Measurements from ENCODE around the gene TMEM217. TPM values are rescaled to one million over a fixed set of nuclear protein-coding genes. Genes with fewer than 3 reads are reported as not detected.

The TMEM217 gene
- total and polyA plus RNA-seq, 2 of the 8 experiments (the other 6 are each of a cell fraction or from before 2014, with no cell fraction given): 0.60 to 1.1 TPM

GRCh38 chr6:37230104-37230503 is 27.8 kb downstream of the TMEM217 start:
- Histone ChIP-seq H3K14ac (ENCODE audit: insufficient read length) (no peak overlapping the region), H2AFZ (ENCODE audit: low read length) (peak overlapping the region; percentile 81; the same call in 1 of the 2 replicates), H2BK20ac (ENCODE audit: low read length) (no peak overlapping the region), H3K23me2 (ENCODE audit: low read depth, low read length) (no peaks in the 10 kb centered on the region; the same call in 1 of the 2 replicates), H3K23ac (ENCODE audit: insufficient read length) (no peak overlapping the region), H3K4me1 (replicated peaks in 1 of 4; ENCODE audit: control insufficient read depth in 3 of 4, insufficient read depth in 4 of 4, low read length in 3 of 4) (peaks cover 0 to 2% (median 0%) of the 10 kb centered on the region in 4 experiments; a peak in 1 of 7 replicates), H4K20me1 (replicated peaks in 1 of 2; ENCODE audit: control insufficient read depth in 1 of 2, insufficient read depth in 2 of 2, low read length in 2 of 2) (no peaks in the 10 kb centered on the region), H3K27ac (ENCODE audit: low read depth, low read length) (no peak overlapping the region), H3K9ac (replicated peaks in 1 of 4; ENCODE audit: extremely low read depth in 1 of 4, low read depth in 3 of 4, low read length in 3 of 4) (no peak overlapping the region), H3K27me3 (replicated peaks in 1 of 4; ENCODE audit: control insufficient read depth in 3 of 4, extremely low read depth in 1 of 4, insufficient read depth in 3 of 4, low read length in 3 of 4) (peaks cover 0 to 1% (median 0%) of the 10 kb centered on the region in 4 experiments; a peak in 1 of 7 replicates), H2BK15ac (ENCODE audit: low read length) (no peak overlapping the region), H4K91ac (replicated peaks; ENCODE audit: insufficient read length, low read length) (no peak overlapping the region), H2BK12ac (ENCODE audit: low read depth, low read length) (no peak overlapping the region), H3K18ac (ENCODE audit: extremely low read depth, low read length) (no peak overlapping the region), H3K56ac (replicated peaks; ENCODE audit: insufficient read length, low read depth, low read length) (no peak overlapping the region), H4K8ac (ENCODE audit: extremely low read depth, insufficient read depth, low read length) (no peak overlapping the region), H3K79me2 (ENCODE audit: control insufficient read depth in 1 of 2, insufficient read depth in 2 of 2, low read length in 2 of 2) (no peaks in the 10 kb centered on the region), H4K5ac (ENCODE audit: insufficient read length, low read depth, low read length) (no peak overlapping the region), H3K4me2 (ENCODE audit: insufficient read depth in 1 of 2, low read depth in 2 of 2, low read length in 2 of 2) (no peak overlapping the region), H3K79me1 (ENCODE audit: low read depth, low read length) (no peaks in the 10 kb centered on the region), H2AK5ac (ENCODE audit: low read depth, low read length) (no peak overlapping the region), H2BK5ac (ENCODE audit: low read depth, low read length) (no peak overlapping the region), H3K4me3 (ENCODE audit: extremely low read depth in 1 of 4, insufficient read depth in 2 of 4, low read depth in 3 of 4, low read length in 4 of 4) (no peak overlapping the region), H3K9me3 (ENCODE audit: insufficient read depth in 2 of 2, low read depth in 1 of 2, low read length in 1 of 2) (no peaks in the 10 kb centered on the region), H3K4ac (replicated peaks; ENCODE audit: insufficient read length, low read depth, low read length) (no peak overlapping the region), H3K36me3 (ENCODE audit: control insufficient read depth in 2 of 4, insufficient read depth in 4 of 4, low read length in 3 of 4) (no peaks in the 10 kb centered on the region), H2BK120ac (replicated peaks; ENCODE audit: low read depth, low read length) (no peak overlapping the region)
- FAIRE-seq: no peak
- no peak for DNase-seq (ENCODE audit: low read depth in 1 of 2, low spot score in 2 of 2)
- CTCF ChIA-PET (ENCODE audit: partially characterized antibody): no interaction called here
- POLR2A ChIA-PET (ENCODE audit: partially characterized antibody): no interaction called here
- WGBS, 2 experiments (ENCODE audit: extremely low coverage in 1 of 2, insufficient coverage in 1 of 2, insufficient read length in 1 of 2, insufficient replicate concordance in 2 of 2, low coverage in 1 of 2, low lambda C conversion rate in 2 of 2, missing lambda C conversion rate in 1 of 2): 95% methylated on average over 6 of the region's 6 CpGs; no CpG with 5 or more reads in 1 of the 2 experiments
- TF ChIP-seq TAF7 (optimal IDR thresholded peaks at IDR 0.05; ENCODE audit: borderline replicate concordance, low read depth, low read length): no peak
- no peak for TF ChIP-seq CHD1 (IDR thresholded peaks at IDR 0.05; ENCODE audit: low read depth, low read length)
- no peak for TF ChIP-seq CTCF (IDR thresholded peaks at IDR 0.05; ENCODE audit: control extremely low read depth in 1 of 3, insufficient read depth in 1 of 3, low read depth in 1 of 3, low read length in 3 of 3)
- no peak for TF ChIP-seq ZNF274 (IDR thresholded peaks at IDR 0.05; ENCODE audit: borderline replicate concordance, extremely low read depth, low read length)
- TF ChIP-seq ASH2L (IDR thresholded peaks at IDR 0.05; ENCODE audit: low read length): no peak
- TF ChIP-seq CTBP2 (IDR thresholded peaks at IDR 0.05; ENCODE audit: borderline replicate concordance, insufficient read depth, insufficient read length, low read length): no peak
- no peak for TF ChIP-seq ATF3 (IDR thresholded peaks at IDR 0.05; ENCODE audit: insufficient read depth, low read depth, low read length)
- no peak for TF ChIP-seq CBX8 (IDR thresholded peaks at IDR 0.05; ENCODE audit: borderline replicate concordance, low read depth, low read length)
- no peak for TF ChIP-seq RFX5 (IDR thresholded peaks at IDR 0.05; ENCODE audit: borderline replicate concordance, low read depth, low read length)
- TF ChIP-seq SIRT6 (IDR thresholded peaks at IDR 0.05; ENCODE audit: low read length): no peak
- no peak for TF ChIP-seq POLR2AphosphoS5 (IDR thresholded peaks at IDR 0.05; ENCODE audit: low read depth, low read length)
